Esophagus squamous epithelium (tissue), 5 donors: ENCODE results near the gene CACNA1B. TPM values are rescaled to one million over a fixed set of nuclear protein-coding genes. Genes with fewer than 3 reads are reported as not detected.

ENCODE experiments used
- DNase-seq: peaks from one replicate; lab custom pipeline; 2025; lab: John Stamatoyannopoulos, UW
- H3K27ac ChIP-seq, 4 donors: fragments of 200-600 bp; sonication (generic); one replicate each; pipeline ENCODE4 v1.5.1; 2016 to 2019; ENCODE audit warnings: mild to moderate bottlenecking in 1 of 4
- H3K27me3 ChIP-seq, 4 donors: fragments of 200-600 bp; sonication (generic); 1 replicate in 3 of 4; 2 replicates in 1 of 4; pipeline versions ENCODE4 v1.5.1 to v1.6.0; 2017 to 2021; ENCODE audit warnings: antibody characterized with exemption in 1 of 4
- H3K36me3 ChIP-seq, 3 donors: fragments of 200-600 bp; sonication (generic); one replicate each; pipeline ENCODE4 v1.5.1; 2016 to 2019
- H3K4me1 ChIP-seq, 3 donors: fragments of 200-600 bp; sonication (generic); one replicate each; pipeline ENCODE4 v1.5.1; 2017 to 2019
- H3K4me3 ChIP-seq, 4 donors: fragments of 200-600 bp; sonication (generic); 1 replicate in 3 of 4; 2 replicates in 1 of 4; pipeline ENCODE4 v1.5.1; 2016 to 2019; ENCODE audit warnings: mild to moderate bottlenecking in 2 of 4, moderate library complexity in 1 of 4
- H3K9me3 ChIP-seq, 3 donors: fragments of 200-600 bp; sonication (generic); one replicate each; pipeline ENCODE4 v1.5.1; 2016 to 2019
- CTCF ChIP-seq, 6 experiments: fragments of 450-650 bp in 4 of 6; fragments of 200-600 bp in 2 of 6; sonication (generic) in 2 of 6; IDR thresholded peaks; one replicate each; pipeline ENCODE4 v1.5.1; 2016 to 2019; ENCODE audit warnings: antibody characterized with exemption in 6 of 6, mild to moderate bottlenecking in 4 of 6, moderate library complexity in 4 of 6
- POLR2A ChIP-seq, 4 donors: fragments of 450-650 bp; IDR thresholded peaks; one replicate each; pipeline ENCODE4 v1.6.1; 2017; ENCODE audit warnings: antibody characterized with exemption in 4 of 4, mild to moderate bottlenecking in 4 of 4, moderate library complexity in 3 of 4
- WGBS, 2 donors: methylation state at CpG; one replicate each; pipeline ENCODE4 v1.1.5; 2018; 5-methylcytosine and 5-hydroxymethylcytosine counted together
- intact Hi-C: fragments of 100-400 bp; cut with DNase I; formaldehyde crosslinking; loops from one replicate; pipeline ENCODE4 v1.15.0; 2022
- total RNA-seq, 4 donors: library from RNA; depleted of rRNA; stranded (reverse); fragments of >200 nt; gene quantifications; one replicate each; pipeline ENCODE4 v1.1.0, GENCODE V29; 2016
- donor health status: DM: yes; HTN: yes; CAD: no.

The CACNA1B gene
- total RNA-seq, 4 donors from 2014 or later: not detected

- no peak overlapping the region for H3K4me3 ChIP-seq
- no peaks in the 10 kb centered on the region for H3K27me3 ChIP-seq
- H3K27ac ChIP-seq: no peak overlapping the region
- peaks cover 0 to 11% (median 0%) of the 10 kb centered on the region in 3 donors for H3K9me3 ChIP-seq
- intact Hi-C loops: no loop called here
- H3K36me3 ChIP-seq: no peaks in the 10 kb centered on the region
- TF ChIP-seq CTCF (IDR thresholded peaks at IDR 0.05) (no peak), POLR2A (IDR thresholded peaks at IDR 0.05) (no peak)
- 69 to 82% methylated on average over 9 of the region's 9 CpGs for WGBS, 2 donors
- no peak for DNase-seq
- H3K4me1 ChIP-seq: no peaks in the 10 kb centered on the region
These were observed 47.3 kb downstream of the CACNA1B start for GRCh38 chr9:137924761-137925369.

- H3K27me3 ChIP-seq: peaks cover 0 to 2% (median 0%) of the 10 kb centered on the region in 4 donors
- no peak for TF ChIP-seq POLR2A (IDR thresholded peaks at IDR 0.05)
- no peak for TF ChIP-seq CTCF (IDR thresholded peaks at IDR 0.05)
- no peak overlapping the region for H3K27ac ChIP-seq
- H3K9me3 ChIP-seq: peaks cover 0 to 39% (median 19%) of the 10 kb centered on the region in 3 donors
- H3K4me1 ChIP-seq: no peaks in the 10 kb centered on the region
- WGBS, 2 donors: 84 to 87% methylated on average over 5 of the region's 5 CpGs
- no peak overlapping the region for H3K4me3 ChIP-seq
- no peak for DNase-seq
- intact Hi-C loops: no loop called here
- no peaks in the 10 kb centered on the region for H3K36me3 ChIP-seq
These were observed 66.1 kb downstream of the CACNA1B start for GRCh38 chr9:137943655-137944054.

GRCh38 chr9:137945581-137945980, 68.0 kb downstream of the CACNA1B start:
- WGBS, 2 donors: 81 to 87% methylated on average over 4 of the region's 4 CpGs

GRCh38 chr9:137946993-137947392, 69.4 kb downstream of the CACNA1B start:
- H3K27ac ChIP-seq: no peak overlapping the region
- H3K9me3 ChIP-seq: peaks cover 0 to 39% (median 19%) of the 10 kb centered on the region in 3 donors
- no peaks in the 10 kb centered on the region for H3K4me1 ChIP-seq
- WGBS, 2 donors: 44 to 57% methylated on average over 2 of the region's 2 CpGs
- no peak overlapping the region for H3K4me3 ChIP-seq
- DNase-seq: no peak
- intact Hi-C loops: no loop called here
- TF ChIP-seq CTCF (IDR thresholded peaks at IDR 0.05) (no peak), POLR2A (IDR thresholded peaks at IDR 0.05) (no peak)
- H3K36me3 ChIP-seq: no peaks in the 10 kb centered on the region
- H3K27me3 ChIP-seq: peaks cover 0 to 5% (median 0%) of the 10 kb centered on the region in 4 donors

More at GRCh38 chr9:137945581-137945980, 68.0 kb downstream of the CACNA1B start:
- no peak for DNase-seq
- H3K9me3 ChIP-seq: peaks cover 0 to 39% (median 19%) of the 10 kb centered on the region in 3 donors
- no peak overlapping the region for H3K4me3 ChIP-seq
- H3K27me3 ChIP-seq: no peaks in the 10 kb centered on the region
- no peaks in the 10 kb centered on the region for H3K4me1 ChIP-seq
- intact Hi-C loops: no loop called here
- no peaks in the 10 kb centered on the region for H3K36me3 ChIP-seq
- no peak overlapping the region for H3K27ac ChIP-seq
- TF ChIP-seq POLR2A (IDR thresholded peaks at IDR 0.05): no peak
- no peak for TF ChIP-seq CTCF (IDR thresholded peaks at IDR 0.05)

- WGBS, 2 donors: 72 to 96% methylated on average over 2 of the region's 2 CpGs
- intact Hi-C loops: no loop called here
These were observed 71.1 kb downstream of the CACNA1B start for GRCh38 chr9:137948642-137949041.

More at GRCh38 chr9:137948642-137949041, 71.1 kb downstream of the CACNA1B start:
- no peak overlapping the region for H3K27ac ChIP-seq
- H3K27me3 ChIP-seq: peaks cover 0 to 10% (median 0%) of the 10 kb centered on the region in 4 donors
- DNase-seq: no peak
- TF ChIP-seq CTCF (IDR thresholded peaks at IDR 0.05) (no peak), POLR2A (IDR thresholded peaks at IDR 0.05) (no peak)
- no peaks in the 10 kb centered on the region for H3K36me3 ChIP-seq
- H3K9me3 ChIP-seq: peaks cover 0 to 36% (median 19%) of the 10 kb centered on the region in 3 donors
- H3K4me3 ChIP-seq: no peak overlapping the region
- H3K4me1 ChIP-seq: no peaks in the 10 kb centered on the region
